Measurements from ENCODE around the gene OR2Z1.
"Not testable (repeated sequence)": the region's sequence is repeated elsewhere in the genome, so short reads cannot be mapped to it uniquely, and the experiment has no call there.

Gene OR2Z1

GRCh38 chr19:8705742-8706141 lies 15.7 kb upstream of the OR2Z1 start:
- H3K4me1 ChIP-seq (ENCODE audit: insufficient read depth, low read length): peaks cover 59% of the 10 kb centered on the region
- H4K20me1 ChIP-seq (ENCODE audit: insufficient read depth, low read length): no peaks in the 10 kb centered on the region
- no peaks in the 10 kb centered on the region for H3K27me3 ChIP-seq (ENCODE audit: insufficient read depth, low read length, poor library complexity)
- no peaks in the 10 kb centered on the region for H3K36me3 ChIP-seq (ENCODE audit: insufficient read depth, low read length)
- peak overlapping the region; percentile 78 for H3K27ac ChIP-seq (ENCODE audit: low read length)
- no peak overlapping the region for H3K9ac ChIP-seq (ENCODE audit: low read depth, low read length)
- H3K4me3 ChIP-seq (ENCODE audit: low read depth in 1 of 2, low read length in 2 of 2): no peak overlapping the region
- ATAC-seq (ENCODE audit: insufficient read depth, low read depth) (peak; percentile 74), DNase-seq (peak; percentile 60)
- peak overlapping the region; percentile 32; the same call in 1 of the 2 replicates for H3K4me2 ChIP-seq (ENCODE audit: insufficient read depth, low read length)
- no peaks in the 10 kb centered on the region for H3K79me2 ChIP-seq (ENCODE audit: insufficient read depth, low read length)
- TF ChIP-seq EZH2 (IDR thresholded peaks at IDR 0.05; ENCODE audit: borderline replicate concordance, low read depth, low read length, severe bottlenecking) (no peak), CTCF (IDR thresholded peaks at IDR 0.05; ENCODE audit: borderline replicate concordance, extremely low read depth, low read length, poor library complexity, severe bottlenecking) (no peak)
- no peak overlapping the region for H2AFZ ChIP-seq (ENCODE audit: low read depth, low read length)
- H3K9me3 ChIP-seq (ENCODE audit: insufficient read depth, low read length, severe bottlenecking): no peaks in the 10 kb centered on the region

GRCh38 chr19:8710337-8710736 lies 11.1 kb upstream of the OR2Z1 start:
- H3K9me3 ChIP-seq (ENCODE audit: insufficient read depth, low read length, severe bottlenecking); H3K4me2 ChIP-seq (ENCODE audit: insufficient read depth, low read length); H3K79me2 ChIP-seq (ENCODE audit: insufficient read depth, low read length); H3K36me3 ChIP-seq (ENCODE audit: insufficient read depth, low read length); H3K27me3 ChIP-seq (ENCODE audit: insufficient read depth, low read length, poor library complexity); H2AFZ ChIP-seq (ENCODE audit: low read depth, low read length); DNase-seq; H3K27ac ChIP-seq (ENCODE audit: low read length); H4K20me1 ChIP-seq (ENCODE audit: insufficient read depth, low read length); H3K9ac ChIP-seq (ENCODE audit: low read depth, low read length); ATAC-seq (ENCODE audit: insufficient read depth, low read depth); H3K4me3 ChIP-seq (ENCODE audit: low read depth in 1 of 2, low read length in 2 of 2): not testable (repeated sequence)
- peaks cover 14% of the 10 kb centered on the region for H3K4me1 ChIP-seq (ENCODE audit: insufficient read depth, low read length)

- ATAC-seq (ENCODE audit: insufficient read depth, low read depth): no peak
- Histone ChIP-seq H4K20me1 (ENCODE audit: insufficient read depth, low read length) (no peaks in the 10 kb centered on the region), H3K36me3 (ENCODE audit: insufficient read depth, low read length) (no peaks in the 10 kb centered on the region), H2AFZ (ENCODE audit: low read depth, low read length) (no peak overlapping the region), H3K4me1 (ENCODE audit: insufficient read depth, low read length) (no peaks in the 10 kb centered on the region), H3K79me2 (ENCODE audit: insufficient read depth, low read length) (no peaks in the 10 kb centered on the region), H3K27ac (ENCODE audit: low read length) (no peak overlapping the region), H3K9ac (ENCODE audit: low read depth, low read length) (no peak overlapping the region), H3K4me3 (ENCODE audit: low read depth in 1 of 2, low read length in 2 of 2) (no peak overlapping the region), H3K9me3 (ENCODE audit: insufficient read depth, low read length, severe bottlenecking) (no peaks in the 10 kb centered on the region), H3K27me3 (ENCODE audit: insufficient read depth, low read length, poor library complexity) (no peaks in the 10 kb centered on the region), H3K4me2 (ENCODE audit: insufficient read depth, low read length) (no peak overlapping the region)
- no peak for DNase-seq
- no peak for TF ChIP-seq EZH2 (IDR thresholded peaks at IDR 0.05; ENCODE audit: borderline replicate concordance, low read depth, low read length, severe bottlenecking)
- no peak for TF ChIP-seq CTCF (IDR thresholded peaks at IDR 0.05; ENCODE audit: borderline replicate concordance, extremely low read depth, low read length, poor library complexity, severe bottlenecking)
Observed at GRCh38 chr19:8722032-8722431, 598 bp downstream of the OR2Z1 start.

GRCh38 chr19:8724276-8724675 lies 2.8 kb downstream of the OR2Z1 start:
- no peak overlapping the region for H3K4me3 ChIP-seq (ENCODE audit: low read depth in 1 of 2, low read length in 2 of 2)
- no peaks in the 10 kb centered on the region for H3K36me3 ChIP-seq (ENCODE audit: insufficient read depth, low read length)
- H3K9me3 ChIP-seq (ENCODE audit: insufficient read depth, low read length, severe bottlenecking): no peaks in the 10 kb centered on the region
- H3K9ac ChIP-seq (ENCODE audit: low read depth, low read length): no peak overlapping the region
- no peaks in the 10 kb centered on the region for H4K20me1 ChIP-seq (ENCODE audit: insufficient read depth, low read length)
- DNase-seq (no peak), ATAC-seq (ENCODE audit: insufficient read depth, low read depth) (no peak)
- no peaks in the 10 kb centered on the region for H3K27me3 ChIP-seq (ENCODE audit: insufficient read depth, low read length, poor library complexity)
- H3K4me2 ChIP-seq (ENCODE audit: insufficient read depth, low read length): no peak overlapping the region
- H2AFZ ChIP-seq (ENCODE audit: low read depth, low read length): no peak overlapping the region
- no peaks in the 10 kb centered on the region for H3K79me2 ChIP-seq (ENCODE audit: insufficient read depth, low read length)
- TF ChIP-seq CTCF (IDR thresholded peaks at IDR 0.05; ENCODE audit: borderline replicate concordance, extremely low read depth, low read length, poor library complexity, severe bottlenecking) (no peak), EZH2 (IDR thresholded peaks at IDR 0.05; ENCODE audit: borderline replicate concordance, low read depth, low read length, severe bottlenecking) (no peak)
- H3K4me1 ChIP-seq (ENCODE audit: insufficient read depth, low read length): no peaks in the 10 kb centered on the region
- H3K27ac ChIP-seq (ENCODE audit: low read length): no peak overlapping the region
